GM10266 (cell line): ENCODE data around the gene CD22.
"Not testable (repeated sequence)": the region's sequence is repeated elsewhere in the genome, so short reads cannot be mapped to it uniquely, and the experiment has no call there.

Experiments used
- DNase-seq: peaks from one replicate; pipeline ENCODE4 v3.0.0; 2012; ENCODE audit errors: extremely low spot score
- CTCF ChIP-seq: IDR thresholded peaks from 2 replicates; pipeline ENCODE4 v1.5.1; 2012; ENCODE audit warnings: mild to moderate bottlenecking, low read depth; ENCODE audit not compliant: control insufficient read depth, insufficient read depth; ENCODE audit errors: missing control alignments

CD22 gene

GRCh38 chr19:35328851-35329285 is at the start of gene CD22:
TSS of gene CD22 (plus strand) at chr19:35329187. CDS start at chr19:35332041, 2,854 bp downstream.
- no peak for TF ChIP-seq CTCF
- DNase-seq: no peak

- TF ChIP-seq CTCF: no peak
- DNase-seq: no peak
These were observed 49.6 kb upstream of the CD22 start for GRCh38 chr19:35279374-35279773.

- TF ChIP-seq CTCF: no peak
- no peak for DNase-seq
These were observed 48.8 kb upstream of the CD22 start for GRCh38 chr19:35279985-35280821.

- no peak for DNase-seq
- no peak for TF ChIP-seq CTCF
These were observed 47.7 kb upstream of the CD22 start for GRCh38 chr19:35281303-35281702.

GRCh38 chr19:35284153-35285094 is 44.6 kb upstream of the CD22 start:
- no peak for TF ChIP-seq CTCF
- DNase-seq: no peak

GRCh38 chr19:35285095-35285449 is 43.9 kb upstream of the CD22 start:
- TF ChIP-seq CTCF: no peak
- DNase-seq: no peak

GRCh38 chr19:35285465-35285864 is 43.5 kb upstream of the CD22 start:
- DNase-seq: not testable (repeated sequence)

- not testable (repeated sequence) for DNase-seq
These were observed 42.9 kb upstream of the CD22 start for GRCh38 chr19:35286101-35286500.
